Caco-2 (cell line): ENCODE results near the gene LCA5L. TPM values are rescaled to one million over a fixed set of nuclear protein-coding genes. Genes with fewer than 3 reads are reported as not detected.

Experiments used
- BruUV-seq: library from RNA; stranded (reverse); fragments of 400-500 nt; replicated peaks from 2 replicates; lab custom pipeline; 2021; lab: Mats Ljungman, UMichigan
- CTCF ChIA-PET: fragments of 300-600 bp; sonication (Branson Sonifier 250); formaldehyde crosslinking; loops from one replicate; lab custom pipeline; 2022; ENCODE audit warnings: antibody characterized with exemption; lab: Charles Lee
- POLR2A ChIA-PET: fragments of 300-600 bp; sonication (Branson Sonifier 250); formaldehyde crosslinking; loops from one replicate; lab custom pipeline; 2022; ENCODE audit warnings: antibody characterized with exemption; lab: Charles Lee
- DNase-seq, 2 experiments: peaks; one replicate each; pipeline versions ENCODE4 v3.0.0 to v3.0.0-alpha.2; 2020 to 2022
- H3K27me3 ChIP-seq: replicated peaks from 2 replicates; pipeline ENCODE4 v1.6.0; 2011; ENCODE audit warnings: low read length; ENCODE audit not compliant: control insufficient read depth, insufficient read depth
- H3K36me3 ChIP-seq: 2 replicates; pipeline ENCODE4 v1.5.1; 2011; ENCODE audit warnings: low read length; ENCODE audit not compliant: control insufficient read depth, insufficient read depth
- H3K4me1 ChIP-seq: fragments of 250-450 bp; sonication (Bioruptor Pico); 2 replicates; pipeline ENCODE4 v1.5.1; 2020; ENCODE audit warnings: mild to moderate bottlenecking
- H3K4me3 ChIP-seq: 2 replicates; pipeline ENCODE4 v1.5.1; 2011; ENCODE audit warnings: low read depth, mild to moderate bottlenecking, control low read depth, low read length
- H3K9me3 ChIP-seq: fragments of 250-450 bp; sonication (Bioruptor Pico); 2 replicates; pipeline ENCODE4 v1.5.1; 2020; ENCODE audit warnings: mild to moderate bottlenecking, moderate library complexity
- H3K27ac Mint-ChIP-seq: one replicate; pipeline ENCODE4 v1.8.0; 2022; ENCODE audit warnings: mixed read lengths; ENCODE audit not compliant: unreplicated experiment
- H3K27me3 Mint-ChIP-seq: one replicate; pipeline ENCODE4 v1.8.0; 2022; ENCODE audit warnings: mixed read lengths; ENCODE audit not compliant: insufficient read depth, unreplicated experiment
- H3K36me3 Mint-ChIP-seq: one replicate; pipeline ENCODE4 v1.8.0; 2022; ENCODE audit warnings: mild to moderate bottlenecking, mixed read lengths; ENCODE audit not compliant: insufficient read depth, unreplicated experiment
- H3K4me1 Mint-ChIP-seq: one replicate; pipeline ENCODE4 v1.8.0; 2022; ENCODE audit warnings: low read depth, mixed read lengths; ENCODE audit not compliant: unreplicated experiment
- H3K4me3 Mint-ChIP-seq: one replicate; pipeline ENCODE4 v1.8.0; 2022; ENCODE audit warnings: mild to moderate bottlenecking, moderate library complexity, mixed read lengths; ENCODE audit not compliant: unreplicated experiment
- H3K9me3 Mint-ChIP-seq: one replicate; pipeline ENCODE4 v1.8.0; 2022; ENCODE audit warnings: mixed read lengths; ENCODE audit not compliant: unreplicated experiment
- intact Hi-C: fragments of 100-400 bp; cut with micrococcal nuclease; formaldehyde crosslinking; loops from one replicate; pipeline ENCODE4 v1.10.0; 2022; ENCODE audit not compliant: unreplicated experiment
- total RNA-seq: library from RNA; stranded (reverse); gene quantifications from 2 replicates; pipeline ENCODE4 v1.2.3, GENCODE V29; 2022
- TF ChIP-seq, protein P1 (sequence below), 2 experiments: fragments of 200-600 bp in 1 of 2; IDR thresholded peaks; 1 replicate in 1 of 2; 2 replicates in 1 of 2; pipeline versions ENCODE4 v1.5.1 to v1.8.0; 2011 to 2022; ENCODE audit warnings: antibody characterized with exemption in 1 of 2, control low read depth in 1 of 2, inconsistent platforms in 1 of 2, low read depth in 1 of 2, low read length in 1 of 2, mild to moderate bottlenecking in 1 of 2, moderate library complexity in 1 of 2; ENCODE audit not compliant: insufficient read depth in 1 of 2, severe bottlenecking in 1 of 2, unreplicated experiment in 1 of 2

The LCA5L gene
- total RNA-seq, 1 experiment from 2014 or later = 0.61 TPM

DNA sequence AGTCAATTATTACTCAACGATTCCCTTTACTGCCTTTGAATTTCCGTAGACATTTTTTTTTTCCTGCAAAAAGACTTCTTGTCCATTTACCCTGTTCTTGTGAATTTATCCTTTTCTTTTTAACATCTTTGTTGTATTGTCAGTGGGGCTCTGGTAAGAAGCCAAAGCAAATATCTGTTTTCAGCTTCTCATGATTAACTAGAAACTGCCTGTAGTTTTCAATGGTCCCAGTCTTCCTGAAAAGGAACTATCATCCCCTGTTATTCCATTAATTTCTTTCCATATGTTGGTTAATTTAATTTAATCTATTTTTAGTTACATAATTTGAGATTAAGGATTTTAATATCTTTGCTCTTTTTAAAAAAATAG is 34.2 kb upstream of the LCA5L start:
- POLR2A ChIA-PET = no interaction called here
- no peak overlapping the region for H3K4me3 Mint-ChIP-seq
- H3K9me3 Mint-ChIP-seq = no peaks in the 10 kb centered on the region
- CTCF ChIA-PET = no interaction called here
- peaks cover 12% of the 10 kb centered on the region for H3K27me3 Mint-ChIP-seq
- H3K36me3 ChIP-seq = no peaks in the 10 kb centered on the region
- BruUV-seq = no TSS peak
- intact Hi-C loops = no loop called here
- TF ChIP-seq, protein P1, sequence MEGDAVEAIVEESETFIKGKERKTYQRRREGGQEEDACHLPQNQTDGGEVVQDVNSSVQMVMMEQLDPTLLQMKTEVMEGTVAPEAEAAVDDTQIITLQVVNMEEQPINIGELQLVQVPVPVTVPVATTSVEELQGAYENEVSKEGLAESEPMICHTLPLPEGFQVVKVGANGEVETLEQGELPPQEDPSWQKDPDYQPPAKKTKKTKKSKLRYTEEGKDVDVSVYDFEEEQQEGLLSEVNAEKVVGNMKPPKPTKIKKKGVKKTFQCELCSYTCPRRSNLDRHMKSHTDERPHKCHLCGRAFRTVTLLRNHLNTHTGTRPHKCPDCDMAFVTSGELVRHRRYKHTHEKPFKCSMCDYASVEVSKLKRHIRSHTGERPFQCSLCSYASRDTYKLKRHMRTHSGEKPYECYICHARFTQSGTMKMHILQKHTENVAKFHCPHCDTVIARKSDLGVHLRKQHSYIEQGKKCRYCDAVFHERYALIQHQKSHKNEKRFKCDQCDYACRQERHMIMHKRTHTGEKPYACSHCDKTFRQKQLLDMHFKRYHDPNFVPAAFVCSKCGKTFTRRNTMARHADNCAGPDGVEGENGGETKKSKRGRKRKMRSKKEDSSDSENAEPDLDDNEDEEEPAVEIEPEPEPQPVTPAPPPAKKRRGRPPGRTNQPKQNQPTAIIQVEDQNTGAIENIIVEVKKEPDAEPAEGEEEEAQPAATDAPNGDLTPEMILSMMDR (IDR thresholded peaks at IDR 0.05; ENCODE audit: insufficient read depth in 1 of 2, low read depth in 1 of 2, low read length in 1 of 2, severe bottlenecking in 1 of 2, unreplicated experiment in 1 of 2) = no peak
- no peak for DNase-seq
- no peaks in the 10 kb centered on the region for H3K4me1 ChIP-seq
- H3K4me3 ChIP-seq = no peak overlapping the region
- no peak overlapping the region for H3K27ac Mint-ChIP-seq
- no peaks in the 10 kb centered on the region for H3K27me3 ChIP-seq
- no peaks in the 10 kb centered on the region for H3K4me1 Mint-ChIP-seq
- no peaks in the 10 kb centered on the region for H3K36me3 Mint-ChIP-seq
- H3K9me3 ChIP-seq = no peaks in the 10 kb centered on the region

DNA sequence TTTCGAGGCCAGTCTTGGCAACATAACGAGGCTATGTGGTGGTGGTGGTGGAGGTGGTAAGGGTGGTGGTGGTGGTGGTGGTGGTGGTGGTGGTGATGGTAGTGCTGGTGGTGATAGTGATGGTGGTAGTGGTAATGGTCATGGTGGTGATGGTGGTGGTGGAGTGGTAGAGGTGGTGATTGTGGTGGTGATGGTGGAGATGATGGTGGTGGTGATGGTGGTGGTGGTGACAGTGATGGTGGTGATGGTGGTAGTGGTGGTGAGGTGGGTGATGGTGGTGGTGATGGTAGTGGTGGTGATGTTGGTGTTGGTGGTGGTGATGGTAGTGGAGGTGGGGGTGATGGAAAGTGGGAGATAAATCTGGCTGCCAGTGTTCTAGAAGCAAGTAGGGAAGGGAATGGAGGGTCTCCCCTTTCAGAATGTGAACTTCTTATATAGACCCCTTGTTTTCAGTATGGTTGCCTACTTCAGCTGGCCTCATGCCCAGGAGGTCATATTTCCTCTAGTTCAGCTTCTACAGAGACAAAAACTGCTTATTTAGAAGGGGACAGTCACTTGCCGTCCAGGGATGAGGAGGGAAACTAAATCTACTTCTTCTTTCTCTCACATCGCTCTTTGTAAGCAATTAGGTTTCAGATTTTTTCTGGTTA is 33.7 kb upstream of the LCA5L start:
- Mint-ChIP-seq H3K4me1 (no peaks in the 10 kb centered on the region), H3K9me3 (no peaks in the 10 kb centered on the region), H3K4me3 (no peak overlapping the region), H3K36me3 (no peaks in the 10 kb centered on the region), H3K27ac (no peak overlapping the region), H3K27me3 (peaks cover 12% of the 10 kb centered on the region)
- Histone ChIP-seq H3K4me1 (no peaks in the 10 kb centered on the region), H3K36me3 (no peaks in the 10 kb centered on the region), H3K4me3 (no peak overlapping the region), H3K27me3 (no peaks in the 10 kb centered on the region), H3K9me3 (no peaks in the 10 kb centered on the region)
- TF ChIP-seq, protein P1 (IDR thresholded peaks at IDR 0.05; ENCODE audit: insufficient read depth in 1 of 2, low read depth in 1 of 2, low read length in 1 of 2, severe bottlenecking in 1 of 2, unreplicated experiment in 1 of 2) = no peak
- intact Hi-C loops = no loop called here
- no TSS peak for BruUV-seq
- ChIA-PET CTCF (no interaction called here), POLR2A (no interaction called here)
- DNase-seq = no peak

DNA sequence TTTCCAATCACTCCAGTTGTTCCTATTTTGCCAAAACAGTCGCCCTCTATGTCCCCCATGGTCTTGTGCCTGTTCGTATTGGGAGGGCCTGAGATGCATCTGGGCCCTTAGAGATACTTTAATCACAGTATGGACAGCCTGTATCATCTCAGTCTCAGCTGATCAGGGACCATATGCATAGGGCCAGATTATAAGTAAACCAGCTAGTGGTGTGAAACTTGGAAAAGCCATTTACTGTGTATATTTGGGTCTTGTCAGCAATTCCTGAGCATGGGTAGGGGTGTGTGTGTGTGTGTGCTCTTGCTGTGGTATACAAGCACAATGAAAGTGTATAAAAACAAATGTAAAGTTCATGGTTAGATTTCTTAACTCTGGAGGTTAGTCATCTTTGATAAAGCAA is 29.0 kb upstream of the LCA5L start:
- H3K4me1 Mint-ChIP-seq = no peaks in the 10 kb centered on the region
- H3K4me3 Mint-ChIP-seq = no peak overlapping the region
- Histone ChIP-seq H3K27me3 (no peaks in the 10 kb centered on the region), H3K4me3 (no peak overlapping the region), H3K9me3 (no peaks in the 10 kb centered on the region), H3K36me3 (no peaks in the 10 kb centered on the region), H3K4me1 (no peaks in the 10 kb centered on the region)
- ChIA-PET CTCF (no interaction called here), POLR2A (no interaction called here)
- TF ChIP-seq, protein P1 (IDR thresholded peaks at IDR 0.05; ENCODE audit: insufficient read depth in 1 of 2, low read depth in 1 of 2, low read length in 1 of 2, severe bottlenecking in 1 of 2, unreplicated experiment in 1 of 2) = no peak
- no peaks in the 10 kb centered on the region for H3K9me3 Mint-ChIP-seq
- DNase-seq = no peak
- no TSS peak for BruUV-seq
- H3K36me3 Mint-ChIP-seq = no peaks in the 10 kb centered on the region
- H3K27ac Mint-ChIP-seq = no peak overlapping the region
- intact Hi-C loops = no loop called here
- peaks cover 17% of the 10 kb centered on the region for H3K27me3 Mint-ChIP-seq
